ENCODE results near the gene PTPRN2. TPM values are rescaled to one million over a fixed set of nuclear protein-coding genes. Genes with fewer than 3 reads are reported as not detected.

PTPRN2 gene
- total RNA-seq, 1 donor from 2014 or later: 32.2 TPM

DNA sequence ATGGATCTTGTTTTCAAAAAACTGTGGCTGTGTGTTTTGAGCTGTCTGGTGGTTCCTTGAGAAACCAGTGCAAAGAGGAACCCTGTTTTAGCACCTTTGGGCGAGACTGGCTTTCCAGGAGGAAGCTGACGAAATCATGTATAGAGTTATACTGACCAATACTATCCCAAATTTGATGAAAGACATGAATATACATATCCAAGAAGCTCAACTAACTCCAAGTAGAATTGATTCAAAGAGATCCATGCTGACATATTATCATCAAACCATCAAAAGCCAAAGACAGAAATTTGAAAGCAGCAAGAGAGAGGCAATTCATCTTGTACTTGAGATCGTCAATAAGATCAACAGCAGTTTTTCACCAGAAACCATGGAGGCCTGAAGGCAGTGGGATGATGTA, 640.1 kb downstream of the PTPRN2 start:
- no peaks in the 10 kb centered on the region for H3K27me3 Mint-ChIP-seq (ENCODE audit: low read depth)
- TF ChIP-seq, protein P1, sequence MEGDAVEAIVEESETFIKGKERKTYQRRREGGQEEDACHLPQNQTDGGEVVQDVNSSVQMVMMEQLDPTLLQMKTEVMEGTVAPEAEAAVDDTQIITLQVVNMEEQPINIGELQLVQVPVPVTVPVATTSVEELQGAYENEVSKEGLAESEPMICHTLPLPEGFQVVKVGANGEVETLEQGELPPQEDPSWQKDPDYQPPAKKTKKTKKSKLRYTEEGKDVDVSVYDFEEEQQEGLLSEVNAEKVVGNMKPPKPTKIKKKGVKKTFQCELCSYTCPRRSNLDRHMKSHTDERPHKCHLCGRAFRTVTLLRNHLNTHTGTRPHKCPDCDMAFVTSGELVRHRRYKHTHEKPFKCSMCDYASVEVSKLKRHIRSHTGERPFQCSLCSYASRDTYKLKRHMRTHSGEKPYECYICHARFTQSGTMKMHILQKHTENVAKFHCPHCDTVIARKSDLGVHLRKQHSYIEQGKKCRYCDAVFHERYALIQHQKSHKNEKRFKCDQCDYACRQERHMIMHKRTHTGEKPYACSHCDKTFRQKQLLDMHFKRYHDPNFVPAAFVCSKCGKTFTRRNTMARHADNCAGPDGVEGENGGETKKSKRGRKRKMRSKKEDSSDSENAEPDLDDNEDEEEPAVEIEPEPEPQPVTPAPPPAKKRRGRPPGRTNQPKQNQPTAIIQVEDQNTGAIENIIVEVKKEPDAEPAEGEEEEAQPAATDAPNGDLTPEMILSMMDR (conservative IDR thresholded peaks at IDR 0.05): no peak

DNA sequence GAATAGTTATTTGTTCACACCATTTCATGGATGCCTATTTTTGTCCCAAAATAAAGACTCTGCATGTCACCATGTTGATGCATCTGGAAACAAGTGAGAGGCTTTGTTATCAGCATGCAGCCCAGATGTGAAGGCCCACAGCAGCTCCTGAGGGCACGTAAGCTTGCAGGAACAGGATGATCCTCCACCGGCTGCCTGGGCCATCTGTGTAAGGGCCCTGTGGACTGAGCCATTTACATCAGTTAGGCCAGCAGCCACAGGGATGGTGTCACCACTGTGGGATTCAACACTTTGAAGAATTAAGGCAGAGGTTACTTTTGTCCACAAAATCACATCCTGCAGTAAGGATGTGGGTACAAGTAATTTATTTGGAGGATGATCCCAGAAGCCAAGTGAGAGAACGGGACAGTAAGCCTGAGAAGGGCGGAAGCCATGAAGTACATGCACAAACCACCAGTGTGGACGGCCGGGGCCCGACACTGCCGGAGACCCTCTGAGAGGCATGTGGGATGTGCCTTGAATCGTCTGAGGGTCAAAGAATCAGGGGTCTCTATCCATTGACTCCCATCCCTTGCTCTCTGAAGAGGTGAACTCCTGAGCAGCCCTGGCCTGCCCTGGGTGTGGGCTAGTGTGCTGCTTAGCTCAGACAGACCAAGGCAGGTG, 641.1 kb downstream of the PTPRN2 start:
- Mint-ChIP-seq H3K4me3 (no peak overlapping the region), H3K4me1 (peaks cover 11% of the 10 kb centered on the region), H3K9me3 (peaks cover 13% of the 10 kb centered on the region), H3K27ac (ENCODE audit: unreplicated experiment) (no peak overlapping the region), H3K27me3 (ENCODE audit: low read depth) (no peaks in the 10 kb centered on the region), H3K36me3 (ENCODE audit: low read depth) (peaks cover 20% of the 10 kb centered on the region)
- no peak for DNase-seq (ENCODE audit: low read depth, low spot score)
- TF ChIP-seq, protein P1 (conservative IDR thresholded peaks at IDR 0.05): no peak

More for the DNA sequence above, 640.1 kb downstream of the PTPRN2 start:
- peaks cover 20% of the 10 kb centered on the region for H3K36me3 Mint-ChIP-seq (ENCODE audit: low read depth)
- H3K4me3 Mint-ChIP-seq: no peak overlapping the region
- no peak for DNase-seq (ENCODE audit: low read depth, low spot score)
- peaks cover 13% of the 10 kb centered on the region for H3K9me3 Mint-ChIP-seq
- H3K27ac Mint-ChIP-seq (ENCODE audit: unreplicated experiment): no peak overlapping the region
- H3K4me1 Mint-ChIP-seq: peaks cover 11% of the 10 kb centered on the region

DNA sequence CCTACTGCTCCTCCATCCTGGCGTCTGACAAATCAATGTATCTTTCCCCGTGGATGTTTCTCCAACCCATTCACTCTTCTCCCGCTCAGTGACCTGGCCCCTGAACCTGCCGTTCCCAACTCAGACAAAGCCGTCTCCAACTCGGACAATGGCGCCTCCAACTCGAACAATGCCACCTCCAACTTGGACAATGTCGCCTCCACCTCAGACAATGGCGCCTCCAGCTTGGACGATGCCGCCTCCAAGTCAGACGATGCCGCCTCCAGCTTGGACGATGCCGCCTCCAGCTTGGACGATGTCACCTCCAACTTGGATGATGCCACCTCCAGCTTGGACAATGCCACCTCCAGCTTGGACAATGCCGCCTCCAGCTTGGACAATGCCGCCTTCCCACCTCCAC, 642.2 kb downstream of the PTPRN2 start:
- peaks cover 11% of the 10 kb centered on the region for H3K4me1 Mint-ChIP-seq
- peaks cover 13% of the 10 kb centered on the region for H3K9me3 Mint-ChIP-seq
- DNase-seq (ENCODE audit: low read depth, low spot score): no peak
- peaks cover 18% of the 10 kb centered on the region for H3K36me3 Mint-ChIP-seq (ENCODE audit: low read depth)
- no peak overlapping the region for H3K4me3 Mint-ChIP-seq
- TF ChIP-seq, protein P1 (conservative IDR thresholded peaks at IDR 0.05): no peak
- H3K27ac Mint-ChIP-seq (ENCODE audit: unreplicated experiment): no peak overlapping the region
- H3K27me3 Mint-ChIP-seq (ENCODE audit: low read depth): no peaks in the 10 kb centered on the region

DNA sequence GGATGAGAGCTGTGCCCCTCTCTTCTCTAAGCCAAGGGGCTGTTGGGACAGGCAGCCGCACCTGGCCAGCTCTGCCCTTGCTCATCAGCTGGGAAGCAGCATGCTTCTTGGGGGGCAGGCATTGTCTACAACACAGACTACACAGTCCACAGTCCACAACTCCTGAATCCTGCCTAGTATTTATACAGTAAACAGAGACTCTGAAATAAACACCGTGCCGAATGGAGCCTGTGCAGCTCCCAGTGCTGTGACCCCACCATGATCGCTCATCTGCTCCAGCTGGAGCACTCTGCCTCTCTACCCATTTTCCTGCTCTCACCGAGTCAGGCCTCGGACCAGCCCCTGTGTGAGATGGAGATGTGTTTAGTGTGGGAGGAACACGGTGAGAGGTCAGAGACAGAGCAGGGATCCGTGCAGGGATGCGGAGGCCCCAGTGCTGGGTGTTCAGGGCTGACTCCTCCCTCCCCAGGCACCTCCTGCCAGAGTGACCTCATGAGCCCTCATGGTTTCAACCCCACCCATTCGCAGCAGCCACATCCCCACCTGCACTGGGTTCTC, 642.8 kb downstream of the PTPRN2 start:
- Mint-ChIP-seq H3K27me3 (ENCODE audit: low read depth) (no peaks in the 10 kb centered on the region), H3K27ac (ENCODE audit: unreplicated experiment) (no peak overlapping the region), H3K4me3 (no peak overlapping the region), H3K36me3 (ENCODE audit: low read depth) (peaks cover 17% of the 10 kb centered on the region), H3K4me1 (peaks cover 11% of the 10 kb centered on the region), H3K9me3 (peaks cover 13% of the 10 kb centered on the region)
- TF ChIP-seq, protein P1 (conservative IDR thresholded peaks at IDR 0.05): no peak
- DNase-seq (ENCODE audit: low read depth, low spot score): no peak

DNA sequence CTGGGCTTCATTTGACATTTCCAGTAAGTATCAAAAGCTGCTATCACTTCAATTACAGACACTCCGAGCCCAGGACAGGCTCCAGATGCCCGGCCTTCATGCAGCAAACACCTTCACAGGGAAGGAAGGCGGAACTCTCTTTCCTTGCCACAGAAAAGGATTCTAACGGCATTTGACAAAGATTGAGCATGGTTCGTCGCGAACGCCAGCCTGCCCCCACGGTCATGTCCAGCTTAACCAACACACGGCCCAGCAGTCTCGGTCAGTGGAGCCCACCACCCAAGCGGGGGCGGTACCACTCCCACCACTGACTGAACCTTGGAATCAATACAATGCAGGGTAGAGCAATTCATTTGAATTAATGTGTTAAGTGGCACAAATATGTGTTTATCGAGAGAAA, 643.6 kb downstream of the PTPRN2 start:
- Mint-ChIP-seq H3K9me3 (peaks cover 11% of the 10 kb centered on the region), H3K4me1 (peaks cover 11% of the 10 kb centered on the region), H3K27ac (ENCODE audit: unreplicated experiment) (no peak overlapping the region), H3K4me3 (no peak overlapping the region), H3K27me3 (ENCODE audit: low read depth) (no peaks in the 10 kb centered on the region), H3K36me3 (ENCODE audit: low read depth) (peaks cover 15% of the 10 kb centered on the region)
- DNase-seq (ENCODE audit: low read depth, low spot score): no peak
- TF ChIP-seq, protein P1 (conservative IDR thresholded peaks at IDR 0.05): no peak
